Esophagus squamous epithelium (tissue), 5 donors: ENCODE results near the gene ARHGAP4. TPM values are rescaled to one million over a fixed set of nuclear protein-coding genes. Genes with fewer than 3 reads are reported as not detected.
A peak's percentile ranks its signal among the peaks of the same experiment; 100 is the strongest.

Experiments
- DNase-seq: peaks from one replicate; lab custom pipeline; 2025; lab: John Stamatoyannopoulos, UW
- H3K27ac ChIP-seq, 4 donors: fragments of 200-600 bp; sonication (generic); one replicate each; pipeline ENCODE4 v1.5.1; 2016 to 2019; ENCODE audit warnings: mild to moderate bottlenecking in 1 of 4
- H3K27me3 ChIP-seq, 4 donors: fragments of 200-600 bp; sonication (generic); 1 replicate in 3 of 4; 2 replicates in 1 of 4; pipeline versions ENCODE4 v1.5.1 to v1.6.0; 2017 to 2021; ENCODE audit warnings: antibody characterized with exemption in 1 of 4
- H3K36me3 ChIP-seq, 3 donors: fragments of 200-600 bp; sonication (generic); one replicate each; pipeline ENCODE4 v1.5.1; 2016 to 2019
- H3K4me1 ChIP-seq, 3 donors: fragments of 200-600 bp; sonication (generic); one replicate each; pipeline ENCODE4 v1.5.1; 2017 to 2019
- H3K4me3 ChIP-seq, 4 donors: fragments of 200-600 bp; sonication (generic); 1 replicate in 3 of 4; 2 replicates in 1 of 4; pipeline ENCODE4 v1.5.1; 2016 to 2019; ENCODE audit warnings: mild to moderate bottlenecking in 2 of 4, moderate library complexity in 1 of 4
- H3K9me3 ChIP-seq, 3 donors: fragments of 200-600 bp; sonication (generic); one replicate each; pipeline ENCODE4 v1.5.1; 2016 to 2019
- CTCF ChIP-seq, 6 experiments: fragments of 450-650 bp in 4 of 6; fragments of 200-600 bp in 2 of 6; sonication (generic) in 2 of 6; IDR thresholded peaks; one replicate each; pipeline ENCODE4 v1.5.1; 2016 to 2019; ENCODE audit warnings: antibody characterized with exemption in 6 of 6, mild to moderate bottlenecking in 4 of 6, moderate library complexity in 4 of 6
- POLR2A ChIP-seq, 4 donors: fragments of 450-650 bp; IDR thresholded peaks; one replicate each; pipeline ENCODE4 v1.6.1; 2017; ENCODE audit warnings: antibody characterized with exemption in 4 of 4, mild to moderate bottlenecking in 4 of 4, moderate library complexity in 3 of 4
- WGBS, 2 donors: methylation state at CpG; one replicate each; pipeline ENCODE4 v1.1.5; 2018; 5-methylcytosine and 5-hydroxymethylcytosine counted together
- intact Hi-C: fragments of 100-400 bp; cut with DNase I; formaldehyde crosslinking; loops from one replicate; pipeline ENCODE4 v1.15.0; 2022
- total RNA-seq, 4 donors: library from RNA; depleted of rRNA; stranded (reverse); fragments of >200 nt; gene quantifications; one replicate each; pipeline ENCODE4 v1.1.0, GENCODE V29; 2016
- donor health status: DM: yes; HTN: yes; CAD: no.

ARHGAP4 gene
- total RNA-seq, 4 donors from 2014 or later = 3.9 to 18.3 (median 7.6) TPM

GRCh38 chrX:153901753-153902140 lies 24.3 kb downstream of the ARHGAP4 start:
- no peaks in the 10 kb centered on the region for H3K36me3 ChIP-seq
- H3K27me3 ChIP-seq = no peaks in the 10 kb centered on the region
- intact Hi-C loops = no loop called here
- H3K4me1 ChIP-seq = peaks cover 0 to 40% (median 0%) of the 10 kb centered on the region in 3 donors
- DNase-seq = no peak
- 60 to 66% methylated on average over 8 of the region's 8 CpGs for WGBS, 2 donors
- TF ChIP-seq POLR2A (IDR thresholded peaks at IDR 0.05) = no peak
- TF ChIP-seq CTCF (IDR thresholded peaks at IDR 0.05) = no peak
- no peaks in the 10 kb centered on the region for H3K9me3 ChIP-seq
- H3K27ac ChIP-seq = no peak overlapping the region
- H3K4me3 ChIP-seq = no peak overlapping the region

GRCh38 chrX:153900831-153901752 lies 25.0 kb downstream of the ARHGAP4 start:
- no peak for DNase-seq
- Histone ChIP-seq H3K4me1 (peaks cover 0 to 40% (median 0%) of the 10 kb centered on the region in 3 donors), H3K27me3 (no peaks in the 10 kb centered on the region), H3K9me3 (no peaks in the 10 kb centered on the region), H3K4me3 (no peak overlapping the region), H3K36me3 (no peaks in the 10 kb centered on the region), H3K27ac (peak overlapping the region in 1 of 4 donors; percentile 21)
- no peak for TF ChIP-seq CTCF (IDR thresholded peaks at IDR 0.05)
- TF ChIP-seq POLR2A (IDR thresholded peaks at IDR 0.05) = no peak
- 19 to 57% methylated on average over 20 to 24 of the region's 26 CpGs for WGBS, 2 donors
- intact Hi-C loops = no loop called here

DNA sequence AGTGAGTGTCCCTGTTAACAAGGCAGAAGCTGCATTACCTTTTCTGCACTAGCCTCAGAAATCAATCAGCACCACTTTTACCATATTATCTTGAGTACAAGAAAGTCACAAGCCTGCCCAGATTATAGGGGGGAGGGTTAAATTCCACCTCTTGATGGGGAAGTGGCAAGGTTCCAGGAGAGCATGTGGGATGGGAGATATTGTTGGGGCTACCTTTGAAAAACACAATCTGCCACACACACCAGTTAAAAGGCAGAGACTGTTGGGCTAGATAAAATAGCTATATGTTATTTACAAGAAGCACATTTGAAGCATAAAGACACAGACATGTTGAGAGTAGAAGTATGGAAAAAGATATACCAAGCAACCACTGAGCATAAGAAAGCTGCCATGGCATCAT lies 28.2 kb downstream of the ARHGAP4 start:
- H3K27me3 ChIP-seq = no peaks in the 10 kb centered on the region
- H3K4me3 ChIP-seq = no peak overlapping the region
- H3K4me1 ChIP-seq = peaks cover 0 to 20% (median 0%) of the 10 kb centered on the region in 3 donors
- no peak for DNase-seq
- no peaks in the 10 kb centered on the region for H3K36me3 ChIP-seq
- TF ChIP-seq CTCF (IDR thresholded peaks at IDR 0.05) = no peak
- TF ChIP-seq POLR2A (IDR thresholded peaks at IDR 0.05) = no peak
- H3K27ac ChIP-seq = no peak overlapping the region
- intact Hi-C loops = no loop called here
- H3K9me3 ChIP-seq = no peaks in the 10 kb centered on the region

- Histone ChIP-seq H3K27me3 (peaks cover 0 to 42% (median 18%) of the 10 kb centered on the region in 4 donors), H3K4me3 (no peak overlapping the region), H3K9me3 (no peaks in the 10 kb centered on the region), H3K27ac (no peak overlapping the region), H3K4me1 (peaks cover 0 to 14% (median 6%) of the 10 kb centered on the region in 3 donors), H3K36me3 (no peaks in the 10 kb centered on the region)
- intact Hi-C loops = no loop called here
- no peak for TF ChIP-seq POLR2A (IDR thresholded peaks at IDR 0.05)
- TF ChIP-seq CTCF (IDR thresholded peaks at IDR 0.05) = no peak
- DNase-seq = no peak
- WGBS, 2 donors = 87% methylated on average over 6 of the region's 6 CpGs
These were observed 36.9 kb downstream of the ARHGAP4 start for GRCh38 chrX:153889123-153889522.

GRCh38 chrX:153888344-153888743 lies 37.7 kb downstream of the ARHGAP4 start:
- Histone ChIP-seq H3K36me3 (no peaks in the 10 kb centered on the region), H3K4me3 (no peak overlapping the region), H3K9me3 (no peaks in the 10 kb centered on the region), H3K27ac (no peak overlapping the region), H3K4me1 (peaks cover 0 to 14% (median 6%) of the 10 kb centered on the region in 3 donors), H3K27me3 (peaks cover 0 to 50% (median 21%) of the 10 kb centered on the region in 4 donors)
- DNase-seq = no peak
- 45 to 71% methylated on average over 5 of the region's 6 CpGs for WGBS, 2 donors
- TF ChIP-seq POLR2A (IDR thresholded peaks at IDR 0.05) (no peak), CTCF (IDR thresholded peaks at IDR 0.05) (no peak)
- intact Hi-C loops = no loop called here
